T-helper 17 cell (primary cell): ENCODE measurements around the gene PAEP. TPM values are rescaled to one million over a fixed set of nuclear protein-coding genes. Genes with fewer than 3 reads are reported as not detected.

Source experiments
- ATAC-seq: fragments of 150-1000 bp; cut with Tn5 transposase; 2 replicates; pipeline ENCODE4 v1.10.0; 2021; ENCODE audit warnings: mild to moderate bottlenecking, moderate library complexity
- DNase-seq, 3 donors: peaks; one replicate each; pipeline versions ENCODE4 v3.0.0 to v3.0.0-alpha.2; 2020 to 2021
- H3K9me3 ChIP-seq: one replicate; pipeline ENCODE4 v1.7.0; 2013; ENCODE audit warnings: low read length, mild to moderate bottlenecking; ENCODE audit not compliant: control insufficient read depth, poor library complexity, severe bottlenecking
- H3K27ac Mint-ChIP-seq: one replicate; pipeline ENCODE4 v1.8.0; 2022; ENCODE audit warnings: mild to moderate bottlenecking, moderate library complexity, mixed read lengths
- H3K27me3 Mint-ChIP-seq: one replicate; pipeline ENCODE4 v1.8.0; 2022; ENCODE audit warnings: mixed read lengths
- H3K36me3 Mint-ChIP-seq: one replicate; pipeline ENCODE4 v1.8.0; 2022; ENCODE audit warnings: low read depth, mixed read lengths
- H3K4me1 Mint-ChIP-seq: one replicate; pipeline ENCODE4 v1.8.0; 2022; ENCODE audit warnings: mild to moderate bottlenecking, mixed read lengths
- H3K4me3 Mint-ChIP-seq: one replicate; pipeline ENCODE4 v1.8.0; 2022; ENCODE audit warnings: mild to moderate bottlenecking, moderate library complexity, mixed read lengths
- total RNA-seq, 4 donors: library from RNA in 2 of 4; stranded (reverse) in 2 of 4; gene quantifications; one replicate each; pipeline ENCODE4 v1.2.3 and lab custom pipeline; 2022 to 2026

Gene PAEP
- total RNA-seq, 2 donors from 2014 or later, result not detected

GRCh38 chr9:135608294-135608998 lies 46.9 kb downstream of the PAEP start:
- Mint-ChIP-seq H3K4me3 (no peak overlapping the region), H3K27ac (no peak overlapping the region), H3K36me3 (no peaks in the 10 kb centered on the region), H3K27me3 (peaks cover 9% of the 10 kb centered on the region), H3K4me1 (no peaks in the 10 kb centered on the region)
- H3K9me3 ChIP-seq, result no peaks in the 10 kb centered on the region
- DNase-seq (no peak), ATAC-seq (no peak)

GRCh38 chr9:135608999-135609317 lies 47.4 kb downstream of the PAEP start:
- H3K4me1 Mint-ChIP-seq, result no peaks in the 10 kb centered on the region
- peaks cover 5% of the 10 kb centered on the region for H3K27me3 Mint-ChIP-seq
- H3K9me3 ChIP-seq, result no peaks in the 10 kb centered on the region
- H3K4me3 Mint-ChIP-seq, result no peak overlapping the region
- DNase-seq (no peak), ATAC-seq (no peak)
- H3K36me3 Mint-ChIP-seq, result no peaks in the 10 kb centered on the region
- H3K27ac Mint-ChIP-seq, result no peak overlapping the region

DNA sequence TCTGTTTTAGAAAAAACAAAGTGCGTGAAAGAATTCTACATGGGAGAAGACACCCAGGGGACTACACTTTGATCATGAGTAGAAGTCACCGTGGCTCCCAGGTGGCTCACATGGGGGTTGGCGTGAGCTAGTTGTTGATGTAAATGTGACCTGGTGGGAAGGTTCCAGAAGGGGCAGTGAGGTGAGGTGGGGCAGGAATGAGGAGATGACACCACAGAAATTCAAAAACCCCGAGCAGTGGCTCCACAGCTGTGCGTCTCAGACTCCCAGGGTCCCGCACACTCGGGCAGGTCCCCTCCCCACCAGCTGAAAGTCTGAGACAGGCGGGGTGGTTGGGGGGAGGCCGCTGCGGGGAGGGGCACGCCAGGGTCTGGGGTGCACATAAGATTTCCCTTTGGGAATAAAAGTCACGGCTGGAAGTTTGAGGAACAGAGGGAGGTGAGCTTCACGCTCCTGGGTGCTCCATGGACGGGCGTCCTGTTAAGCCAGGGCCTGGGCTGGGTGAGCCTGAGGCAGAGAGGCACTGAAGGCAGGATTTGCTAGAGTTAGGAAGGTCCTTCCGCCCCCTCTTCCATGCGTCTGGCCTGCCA lies 47.9 kb downstream of the PAEP start:
- Mint-ChIP-seq H3K4me1 (no peaks in the 10 kb centered on the region), H3K27ac (no peak overlapping the region), H3K4me3 (no peak overlapping the region), H3K36me3 (no peaks in the 10 kb centered on the region), H3K27me3 (peaks cover 5% of the 10 kb centered on the region)
- H3K9me3 ChIP-seq, result no peaks in the 10 kb centered on the region
- ATAC-seq, result no peak
- no peak for DNase-seq

DNA sequence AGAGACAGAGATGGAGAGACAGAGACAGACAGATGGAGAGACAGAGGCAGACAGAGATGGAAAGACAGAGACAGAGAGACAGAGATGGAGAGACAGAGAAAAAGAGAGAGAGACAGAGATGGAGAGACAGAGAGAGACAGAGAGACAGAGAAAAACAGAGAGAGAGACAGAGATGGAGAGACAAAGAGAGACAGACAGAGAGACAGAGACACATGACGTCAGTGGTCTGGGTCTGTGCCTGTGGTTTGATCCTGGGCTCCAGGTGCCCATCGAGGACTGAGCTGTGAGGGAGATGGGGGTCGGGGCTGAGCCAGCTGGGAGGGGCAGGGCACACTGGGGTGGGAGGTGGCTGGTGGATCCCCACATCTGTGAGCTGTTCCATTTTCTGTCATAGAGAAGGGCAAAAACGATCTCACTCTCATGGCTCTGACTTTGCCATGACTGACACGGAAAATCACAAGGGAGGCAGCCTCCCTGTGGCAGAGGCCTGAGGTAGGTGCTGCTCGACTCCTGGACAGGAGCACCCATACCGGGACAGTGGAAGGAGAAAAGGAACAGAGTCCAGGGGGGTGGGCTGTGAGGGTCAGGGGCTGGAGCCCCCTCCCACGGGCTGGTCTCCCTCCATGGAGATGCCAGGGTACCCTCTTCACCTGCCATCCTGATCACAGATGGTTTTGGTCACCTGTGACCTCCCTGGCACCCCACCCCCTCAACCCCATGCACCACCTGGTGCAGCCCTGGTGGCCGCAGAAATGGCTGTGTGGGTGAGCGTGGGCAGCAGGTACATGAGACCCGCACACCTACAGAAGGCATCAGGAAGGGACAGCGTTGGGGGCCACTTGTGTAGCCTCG lies 49.0 kb downstream of the PAEP start:
- no peak for DNase-seq
- no peaks in the 10 kb centered on the region for H3K9me3 ChIP-seq
- no peak for ATAC-seq
- Mint-ChIP-seq H3K4me1 (no peaks in the 10 kb centered on the region), H3K27me3 (peaks cover 5% of the 10 kb centered on the region), H3K36me3 (no peaks in the 10 kb centered on the region), H3K27ac (no peak overlapping the region), H3K4me3 (no peak overlapping the region)

DNA sequence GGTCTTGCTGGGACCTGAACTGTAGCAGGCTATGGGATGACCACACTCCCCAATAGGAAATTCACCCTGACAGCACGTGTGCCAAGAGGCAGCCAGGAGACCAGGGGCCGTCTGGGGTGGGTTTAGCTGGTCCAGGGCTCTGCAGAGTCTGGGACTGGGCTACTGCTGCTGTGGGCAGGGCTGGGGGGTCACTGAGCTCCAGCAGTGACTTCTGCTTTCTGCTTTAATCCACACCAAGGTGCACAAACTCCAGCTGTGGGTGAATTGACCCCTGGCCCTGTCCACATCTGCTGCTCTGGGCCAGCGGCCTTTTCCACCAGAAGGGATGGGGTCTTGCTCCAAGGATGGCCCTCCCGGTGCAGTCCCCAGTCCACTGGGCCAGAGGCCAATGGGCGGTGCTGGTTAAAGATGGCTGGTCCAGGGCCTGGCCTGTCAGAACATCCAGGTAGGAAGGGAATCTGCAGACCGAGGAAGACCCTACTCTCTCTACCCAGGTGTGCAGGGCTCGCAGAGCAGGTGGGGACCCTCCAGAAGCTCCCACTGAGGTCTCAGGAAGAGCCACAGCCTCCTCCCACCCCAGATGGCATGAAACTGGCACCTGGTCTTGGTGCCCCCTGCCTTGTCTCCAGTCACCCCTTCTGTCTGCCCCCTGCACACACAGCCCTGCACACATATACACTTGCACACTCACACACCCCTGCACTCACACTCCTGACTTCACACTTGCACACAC lies 49.8 kb downstream of the PAEP start:
- ATAC-seq, result no peak

DNA sequence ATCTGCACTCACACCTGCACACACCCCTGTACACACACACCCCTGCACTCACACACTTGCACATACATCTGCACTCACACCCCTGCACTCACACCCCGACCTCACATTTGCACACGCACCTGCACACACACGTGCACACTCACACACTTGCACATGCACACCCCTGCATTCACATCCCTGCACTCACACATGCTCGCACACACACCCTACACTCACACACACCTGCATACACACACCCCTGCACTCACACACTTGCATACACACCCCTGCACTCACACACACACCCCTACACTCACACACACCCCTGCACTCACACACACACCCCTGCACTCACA lies 50.3 kb downstream of the PAEP start:
- no peak overlapping the region for H3K27ac Mint-ChIP-seq
- H3K4me1 Mint-ChIP-seq, result no peaks in the 10 kb centered on the region
- no peaks in the 10 kb centered on the region for H3K9me3 ChIP-seq
- peaks cover 11% of the 10 kb centered on the region for H3K27me3 Mint-ChIP-seq
- no peak overlapping the region for H3K4me3 Mint-ChIP-seq
- no peak for DNase-seq
- no peaks in the 10 kb centered on the region for H3K36me3 Mint-ChIP-seq
- ATAC-seq, result no peak

More for the DNA sequence above, 49.8 kb downstream of the PAEP start:
- peaks cover 10% of the 10 kb centered on the region for H3K27me3 Mint-ChIP-seq
- H3K36me3 Mint-ChIP-seq, result no peaks in the 10 kb centered on the region
- no peaks in the 10 kb centered on the region for H3K9me3 ChIP-seq
- no peak for DNase-seq
- H3K4me1 Mint-ChIP-seq, result no peaks in the 10 kb centered on the region
- no peak overlapping the region for H3K27ac Mint-ChIP-seq
- H3K4me3 Mint-ChIP-seq, result no peak overlapping the region

DNA sequence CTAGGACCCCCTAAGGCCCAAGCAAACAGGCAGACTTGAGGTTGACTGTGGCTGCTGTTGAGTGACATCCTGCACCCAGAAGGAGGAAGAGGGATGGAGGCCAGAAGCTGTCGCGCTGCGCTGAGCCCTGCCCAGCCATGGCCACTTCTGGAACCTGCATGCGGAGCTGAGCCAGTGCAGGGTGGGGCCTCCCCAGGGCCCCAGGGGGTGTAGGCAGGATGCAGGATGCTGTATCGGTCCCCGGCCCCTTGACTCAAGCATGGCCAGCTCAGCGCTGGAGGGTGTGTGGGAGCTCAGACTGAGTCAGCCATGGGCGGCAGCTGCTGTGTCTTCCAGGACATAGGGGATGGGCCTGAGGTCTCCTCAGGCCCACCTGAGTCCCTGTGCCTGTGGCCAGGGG lies 50.9 kb downstream of the PAEP start:
- Mint-ChIP-seq H3K4me1 (no peaks in the 10 kb centered on the region), H3K4me3 (no peak overlapping the region), H3K27me3 (peaks cover 8% of the 10 kb centered on the region), H3K36me3 (no peaks in the 10 kb centered on the region), H3K27ac (no peak overlapping the region)
- DNase-seq (no peak), ATAC-seq (no peak)
- no peaks in the 10 kb centered on the region for H3K9me3 ChIP-seq

DNA sequence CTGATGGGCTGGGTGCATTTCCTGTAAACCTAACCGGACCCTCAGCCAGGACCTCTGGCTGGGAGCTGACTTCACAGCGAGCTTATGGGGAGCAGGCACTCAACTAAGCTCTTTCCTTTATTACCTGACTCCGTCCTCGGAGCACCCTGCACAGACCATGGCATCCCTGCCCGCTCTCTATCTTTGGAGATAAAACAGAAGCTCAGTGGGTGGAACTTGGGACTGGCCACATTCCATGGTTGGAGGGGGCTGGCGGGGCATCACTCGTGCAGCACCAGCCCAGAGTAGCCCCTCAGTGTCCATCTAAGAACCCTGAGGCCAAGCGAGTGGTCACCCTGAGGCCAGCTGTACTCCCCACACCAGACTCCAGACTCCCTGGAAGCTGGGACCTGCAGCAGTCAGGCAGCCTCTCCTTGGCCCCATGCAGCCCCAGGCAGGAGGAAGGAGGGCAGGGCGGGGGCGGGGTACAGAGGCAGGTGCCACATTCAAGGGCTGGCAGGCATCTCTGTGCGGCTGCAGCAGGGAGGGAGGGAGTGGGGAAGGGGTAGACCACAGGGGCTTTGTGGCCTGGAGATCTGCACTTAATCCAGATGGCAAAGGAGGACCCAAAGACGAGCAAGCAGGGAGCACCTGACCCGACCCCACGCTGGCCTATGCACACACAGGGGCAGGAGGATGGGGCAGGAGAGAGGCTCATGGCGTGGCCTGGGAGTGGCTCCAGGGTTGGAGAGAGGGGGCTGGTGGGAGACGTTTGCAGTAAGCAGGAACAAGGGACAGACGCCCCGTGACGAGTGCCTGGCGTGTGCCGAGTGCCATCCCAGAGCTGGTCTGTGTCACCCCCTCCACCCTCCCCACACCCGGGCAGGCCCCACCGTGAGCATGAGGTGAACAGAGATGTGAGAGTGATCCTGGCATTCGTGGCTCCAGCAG lies 51.7 kb downstream of the PAEP start:
- H3K4me1 Mint-ChIP-seq, result no peaks in the 10 kb centered on the region
- no peaks in the 10 kb centered on the region for H3K9me3 ChIP-seq
- H3K27ac Mint-ChIP-seq, result no peak overlapping the region
- DNase-seq (no peak), ATAC-seq (no peak)
- H3K36me3 Mint-ChIP-seq, result no peaks in the 10 kb centered on the region
- H3K4me3 Mint-ChIP-seq, result no peak overlapping the region
- peaks cover 10% of the 10 kb centered on the region for H3K27me3 Mint-ChIP-seq

DNA sequence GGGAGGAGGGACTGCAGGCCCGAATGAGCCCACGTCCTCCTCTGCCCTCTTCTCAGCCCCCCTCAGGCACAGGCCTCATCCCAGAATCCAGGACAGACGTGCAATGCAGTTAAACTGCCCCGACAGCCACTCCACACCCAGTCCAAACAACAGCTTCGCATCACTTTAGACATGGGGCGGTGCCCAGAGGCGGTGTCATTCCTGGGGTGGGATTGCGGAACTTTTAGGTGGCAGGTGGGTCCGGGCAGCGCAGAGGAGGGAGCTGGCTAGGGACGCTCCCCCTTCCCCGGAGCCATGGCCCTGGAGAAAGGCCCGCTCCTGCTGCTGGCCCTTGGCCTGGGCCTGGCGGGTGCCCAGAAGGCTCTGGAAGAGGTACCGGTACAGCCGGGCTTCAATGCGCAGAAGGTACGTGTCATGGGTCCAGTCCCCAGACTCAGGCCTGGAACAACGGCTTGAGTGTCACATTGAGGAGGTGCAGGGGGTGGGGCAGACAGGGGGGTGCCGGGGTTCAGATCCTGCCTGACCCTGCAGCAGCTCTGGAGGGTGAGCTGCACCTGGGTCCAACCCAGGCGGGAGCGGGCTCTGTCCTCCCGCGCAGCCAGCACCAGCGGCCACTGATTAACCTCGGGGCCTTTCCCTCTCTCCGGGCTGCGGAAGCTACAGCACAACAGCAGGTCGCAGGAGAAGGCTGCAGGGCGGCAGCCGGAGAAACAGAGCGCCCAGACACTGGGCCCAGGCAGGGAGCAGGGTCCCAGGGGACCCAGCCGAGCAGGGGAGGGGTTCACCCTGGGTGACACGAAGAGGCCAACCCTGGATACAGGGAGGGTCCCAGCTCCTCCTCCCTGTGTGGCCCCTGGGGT lies 52.6 kb downstream of the PAEP start:
- Mint-ChIP-seq H3K27ac (no peak overlapping the region), H3K4me1 (no peaks in the 10 kb centered on the region), H3K36me3 (no peaks in the 10 kb centered on the region), H3K27me3 (peaks cover 18% of the 10 kb centered on the region), H3K4me3 (no peak overlapping the region)
- ATAC-seq (no peak), DNase-seq (no peak)
- H3K9me3 ChIP-seq, result no peaks in the 10 kb centered on the region

- peaks cover 21% of the 10 kb centered on the region for H3K27me3 Mint-ChIP-seq
- no peak for ATAC-seq
- DNase-seq, result no peak
- H3K4me3 Mint-ChIP-seq, result no peak overlapping the region
- no peak overlapping the region for H3K27ac Mint-ChIP-seq
- H3K36me3 Mint-ChIP-seq, result no peaks in the 10 kb centered on the region
- H3K4me1 Mint-ChIP-seq, result no peaks in the 10 kb centered on the region
- no peaks in the 10 kb centered on the region for H3K9me3 ChIP-seq
Observed at GRCh38 chr9:135614821-135615665, 53.5 kb downstream of the PAEP start.
